HG03060 (cell line): Measurements from ENCODE around the gene LIMS1.
"Not testable (repeated sequence)": the region's sequence is repeated elsewhere in the genome, so short reads cannot be mapped to it uniquely, and the experiment has no call there.

Experiments
- ATAC-seq: cut with Tn5 transposase; IDR thresholded peaks from one replicate; pipeline ENCODE4 v1.9.1; 2021; ENCODE audit warnings: low read depth, moderate number of reproducible peaks; ENCODE audit not compliant: unreplicated experiment

The LIMS1 gene

GRCh38 chr2:108533832-108534583 lies at the start of gene LIMS1:
LIMS1 (plus strand) TSS chr2:108534470; CDS start chr2:108534563, 93 bp downstream.
- ATAC-seq: peak; percentile 78

DNA sequence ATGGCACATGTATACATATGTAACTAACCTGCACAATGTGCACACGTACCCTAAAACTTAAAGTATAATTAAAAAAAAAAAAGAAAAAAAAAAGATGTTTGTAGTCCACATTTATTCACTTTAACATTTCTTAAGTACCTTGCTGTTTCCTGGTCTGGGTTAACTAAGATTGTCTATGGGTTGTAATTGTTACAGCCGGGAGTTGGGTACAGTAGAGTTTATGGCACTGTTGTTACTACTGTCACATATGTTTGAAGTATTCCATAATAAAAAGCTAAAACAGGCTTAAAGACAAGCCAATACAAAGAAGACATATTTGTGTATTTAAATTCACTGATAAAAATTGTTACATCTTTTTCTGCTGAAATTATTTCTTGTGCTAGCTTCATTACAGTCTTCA lies 49.0 kb upstream of the LIMS1 start:
- no peak for ATAC-seq

DNA sequence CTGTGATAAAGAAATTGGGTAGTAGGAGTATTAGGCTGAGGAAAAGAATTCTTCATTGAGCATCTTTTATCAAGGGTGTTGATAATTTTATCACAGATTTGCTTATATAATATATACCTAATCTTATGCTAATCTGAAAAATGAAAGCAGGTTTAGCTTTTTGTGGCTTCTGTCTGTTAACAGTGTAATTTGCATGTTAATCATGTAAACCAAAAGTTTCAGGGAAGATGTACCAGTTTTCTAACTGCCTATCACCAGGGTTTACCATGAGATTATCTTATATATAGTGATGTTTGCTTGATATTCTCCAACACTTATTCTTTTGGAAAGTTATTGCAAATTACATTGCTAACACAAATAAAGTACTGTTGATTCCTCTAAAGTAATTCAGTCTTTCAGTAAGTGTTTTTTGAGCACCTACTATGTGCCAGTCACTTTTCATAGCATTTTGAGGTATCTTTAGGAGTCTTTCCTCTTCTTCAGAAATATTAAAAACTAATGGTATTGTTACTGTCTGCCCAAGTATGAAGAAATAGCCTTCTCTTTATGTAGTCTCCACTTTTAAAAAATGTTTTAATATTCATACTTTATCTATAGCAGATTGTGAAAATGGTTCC lies 43.7 kb upstream of the LIMS1 start:
- ATAC-seq: no peak

- ATAC-seq: no peak
Observed at GRCh38 chr2:108491848-108492247, 42.4 kb upstream of the LIMS1 start.

DNA sequence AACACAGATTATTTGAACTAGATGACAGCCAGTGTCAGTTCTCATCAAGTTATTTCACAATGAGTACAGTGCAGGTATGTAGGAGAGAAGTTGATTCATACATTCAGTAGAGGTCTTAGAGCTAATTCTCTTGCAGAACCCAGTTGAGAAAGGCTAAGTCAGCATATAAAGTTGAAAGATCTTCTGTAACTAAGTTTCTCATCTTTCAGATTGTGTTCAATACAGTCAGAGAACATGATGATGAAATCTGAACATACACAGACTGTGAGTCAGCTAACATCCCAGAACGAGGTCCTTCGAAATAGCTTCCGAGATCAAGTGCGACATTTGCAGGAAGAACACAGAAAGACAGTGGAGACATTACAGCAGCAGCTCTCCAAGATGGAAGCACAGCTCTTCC lies 41.9 kb upstream of the LIMS1 start:
- no peak for ATAC-seq

- not testable (repeated sequence) for ATAC-seq
Observed at GRCh38 chr2:108496167-108496566, 38.1 kb upstream of the LIMS1 start.

DNA sequence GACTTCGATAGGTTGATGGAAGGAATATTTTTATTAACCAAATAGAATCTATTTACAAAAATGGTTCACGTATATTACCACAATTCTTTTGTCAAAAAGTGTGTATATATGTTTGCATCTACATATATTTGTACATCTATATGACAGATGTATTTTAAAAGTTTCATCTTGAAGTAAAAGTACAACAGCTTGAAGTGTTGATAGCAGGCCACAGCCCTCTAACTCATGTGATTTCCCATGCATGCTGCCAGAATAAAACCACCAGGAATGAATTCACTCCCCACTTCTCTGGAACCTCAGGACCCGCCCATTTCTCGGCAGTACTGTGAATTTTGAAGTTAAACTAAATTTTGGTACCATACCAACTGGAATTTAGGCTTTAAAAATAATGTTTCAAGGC lies 26.6 kb upstream of the LIMS1 start:
- ATAC-seq: not testable (repeated sequence)

DNA sequence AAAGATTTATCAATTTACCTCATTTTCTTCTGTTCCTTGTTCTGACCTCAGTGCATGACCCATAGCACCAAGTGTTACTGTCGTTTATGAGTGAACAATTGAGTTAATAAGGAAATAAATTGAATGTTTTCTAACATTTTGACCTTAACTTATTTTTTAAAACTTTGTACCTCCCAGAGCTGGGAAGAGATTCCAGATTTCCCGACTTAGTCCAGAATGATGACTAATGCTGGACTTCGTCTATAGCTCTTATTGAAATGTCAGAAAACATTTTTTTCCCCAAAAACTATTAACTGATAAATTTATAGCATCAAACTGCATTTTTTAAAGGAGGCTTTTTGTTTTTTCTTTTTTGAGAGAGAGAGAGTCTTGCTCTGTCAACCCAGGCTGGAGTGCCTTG lies 21.8 kb upstream of the LIMS1 start:
- not testable (repeated sequence) for ATAC-seq

GRCh38 chr2:108514478-108514877 lies 19.8 kb upstream of the LIMS1 start:
- ATAC-seq: not testable (repeated sequence)

- not testable (repeated sequence) for ATAC-seq
Observed at GRCh38 chr2:108524688-108525087, 9.6 kb upstream of the LIMS1 start.

- ATAC-seq: not testable (repeated sequence)
Observed at GRCh38 chr2:108525258-108525657, 9.0 kb upstream of the LIMS1 start.

GRCh38 chr2:108531674-108532055 lies 2.6 kb upstream of the LIMS1 start:
- no peak for ATAC-seq

GRCh38 chr2:108534584-108535356 lies 500 bp downstream of the LIMS1 start:
- ATAC-seq: peak; percentile 19

GRCh38 chr2:108535357-108535631 lies 1.0 kb downstream of the LIMS1 start:
- ATAC-seq: no peak

- no peak for ATAC-seq
Observed at GRCh38 chr2:108536133-108536780, 2.0 kb downstream of the LIMS1 start.

DNA sequence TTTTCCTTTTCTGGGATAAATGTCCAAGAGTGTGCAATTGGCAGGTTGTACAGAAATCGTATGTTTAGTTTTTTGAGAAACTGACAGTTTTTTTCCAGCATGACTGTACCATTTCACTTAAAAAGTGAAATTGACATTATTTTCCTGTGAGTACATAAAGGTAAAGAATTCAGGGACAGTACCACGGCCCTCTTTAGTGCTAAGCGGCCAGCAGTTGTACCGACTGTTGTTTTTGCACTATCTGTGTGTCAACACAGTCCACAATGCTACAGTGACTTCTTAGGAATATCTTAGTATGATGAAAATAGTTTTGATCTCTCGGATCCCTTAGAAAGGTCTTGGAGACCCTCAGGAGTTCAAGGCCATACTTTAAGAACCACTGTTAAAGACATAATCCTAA lies 2.6 kb downstream of the LIMS1 start:
- no peak for ATAC-seq

DNA sequence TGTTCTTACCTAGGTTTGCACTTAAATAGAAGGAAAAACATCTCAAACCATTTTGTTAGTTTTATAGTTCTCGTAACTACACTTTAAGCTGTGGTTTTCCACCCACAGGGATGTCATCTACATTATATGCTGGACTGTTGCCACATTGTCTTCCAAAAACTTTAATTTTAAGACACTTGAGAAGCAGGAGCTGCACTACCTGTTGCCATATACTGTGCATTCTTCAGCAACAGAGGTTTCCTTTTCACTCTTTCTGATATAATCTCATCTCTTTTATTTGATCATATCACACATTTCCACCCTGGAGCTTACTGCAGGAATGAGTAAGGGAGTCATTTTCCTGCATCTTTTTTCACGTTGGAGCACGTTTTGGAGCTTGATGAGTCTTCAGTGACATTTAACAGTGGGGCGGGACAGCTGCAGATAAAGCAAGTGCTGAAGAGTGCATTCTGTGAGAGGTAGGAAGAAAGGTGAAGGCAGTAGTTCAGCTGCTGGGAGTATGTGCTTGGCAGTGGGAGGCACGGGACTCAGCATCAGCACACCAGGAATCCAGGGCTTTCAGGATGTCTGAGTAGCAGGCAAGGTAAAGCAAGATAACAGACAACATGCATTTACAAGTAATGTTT lies 3.8 kb downstream of the LIMS1 start:
- ATAC-seq: no peak

- no peak for ATAC-seq
Observed at GRCh38 chr2:108541451-108541850, 7.2 kb downstream of the LIMS1 start.

DNA sequence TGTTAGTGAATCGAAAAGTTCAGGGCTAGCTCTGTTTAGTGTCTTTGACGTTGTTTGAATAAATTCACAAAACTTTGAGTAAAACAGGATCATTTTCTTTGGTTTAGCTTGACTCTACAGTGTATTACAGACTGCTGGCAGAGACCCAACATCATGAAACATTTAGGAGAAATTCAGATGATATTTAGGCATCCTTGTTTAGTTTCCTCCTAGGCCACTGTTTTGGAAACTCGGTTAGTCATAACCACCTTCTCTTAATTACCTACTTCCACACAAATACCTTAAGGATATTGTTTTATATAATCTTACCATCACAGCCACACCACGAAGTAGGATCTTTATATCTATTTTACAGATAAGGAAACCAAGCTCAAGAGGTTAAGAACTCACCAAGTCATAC lies 7.8 kb downstream of the LIMS1 start:
- no peak for ATAC-seq

- ATAC-seq: no peak
Observed at GRCh38 chr2:108547606-108548005, 13.3 kb downstream of the LIMS1 start.
